Left cardiac atrium (tissue), 4 donors: ENCODE data around the gene AGTRAP. TPM values are rescaled to one million over a fixed set of nuclear protein-coding genes. Genes with fewer than 3 reads are reported as not detected.

ENCODE experiments used
- ATAC-seq, 2 donors: fragments of 200-7000 bp; cut with Tn5 transposase; one replicate each; pipeline ENCODE4 v1.9.1; 2020; ENCODE audit warnings: mild to moderate bottlenecking in 2 of 2, moderate library complexity in 2 of 2
- DNase-seq: peaks from one replicate; pipeline ENCODE4 v3.0.0-alpha.2; 2020
- intact Hi-C, 2 donors: fragments of 100-400 bp; cut with DNase I; formaldehyde crosslinking; loops; one replicate each; pipeline versions ENCODE4 v1.14.1 to v1.15.1; 2022 to 2023
- total RNA-seq, 2 donors: library from RNA; stranded (reverse); fragmentation: NEBNext Ultra II Directional; extraction: Animal tissue kit (Norgen Biotek cat#: 25700); gene quantifications; one replicate each; pipeline ENCODE4 v1.2.1, GENCODE V29; 2021
- donor health status: DM: no; HTN: yes; CAD: no.
- donor health status: DM: no; HTN: yes; CAD: no; lungs with severe emphysema.
- donor health status: DM: yes; HTN: yes; CAD: no.
- donor health status: Dilated cardiomyopathy.

The AGTRAP gene
- total RNA-seq, 2 donors from 2014 or later, result 25.4 to 25.7 TPM

- no peak for DNase-seq
- ATAC-seq, result peak in 1 of 2 donors; percentile 18
- intact Hi-C loops, result no loop called here
Measured at GRCh38 chr1:11729498-11730428, 6.2 kb upstream of the AGTRAP start.

- DNase-seq, result no peak
- ATAC-seq, result peak; percentile 50 to 59
- intact Hi-C loops, result no loop called here
Measured at GRCh38 chr1:11730429-11730891, 5.5 kb upstream of the AGTRAP start.

- DNase-seq (peak; percentile 78), ATAC-seq (peak; percentile 42 to 52)
- intact Hi-C loops, result no loop called here
Measured at GRCh38 chr1:11731691-11732283, 4.1 kb upstream of the AGTRAP start.

- ATAC-seq (no peak), DNase-seq (no peak)
- intact Hi-C loops, result no loop called here
Measured at GRCh38 chr1:11733306-11733705, 2.6 kb upstream of the AGTRAP start.

GRCh38 chr1:11735531-11735853 is 444 bp upstream of the AGTRAP start:
- no peak for DNase-seq
- ATAC-seq, result no peak
- intact Hi-C loops, result loop anchor here in 1 of 2 donors (5.0 kb wide), 1 partner anchor 47 kb away; no protein-coding TSS in a partner anchor

GRCh38 chr1:11736746-11737639 is 1.1 kb downstream of the AGTRAP start:
- peak; percentile 64 to 67 for ATAC-seq
- DNase-seq, result peak; percentile 79
- intact Hi-C loops, result loop anchor here in 1 of 2 donors (5.0 kb wide), 1 partner anchor 45 kb away; no protein-coding TSS in a partner anchor

- no peak for DNase-seq
- ATAC-seq, result no peak
- intact Hi-C loops, result loop anchor here in 1 of 2 donors (5.0 kb wide), 1 partner anchor 44 kb away; no protein-coding TSS in a partner anchor
Measured at GRCh38 chr1:11738096-11738495, 2.2 kb downstream of the AGTRAP start.

GRCh38 chr1:11738783-11739182 is 2.8 kb downstream of the AGTRAP start:
- DNase-seq, result no peak
- ATAC-seq, result no peak
- intact Hi-C loops, result loop anchor here in 1 of 2 donors (5.0 kb wide), 1 partner anchor 44 kb away; no protein-coding TSS in a partner anchor

- intact Hi-C loops, result no loop called here
- ATAC-seq, result no peak
- no peak for DNase-seq
Measured at GRCh38 chr1:11740258-11741192, 4.6 kb downstream of the AGTRAP start.

- intact Hi-C loops, result no loop called here
- no peak for DNase-seq
- ATAC-seq, result no peak
Measured at GRCh38 chr1:11741482-11741881, 5.5 kb downstream of the AGTRAP start.

GRCh38 chr1:11741919-11742558 is 6.1 kb downstream of the AGTRAP start:
- no peak for DNase-seq
- intact Hi-C loops, result no loop called here
- ATAC-seq, result no peak

GRCh38 chr1:11744287-11744686 is 8.4 kb downstream of the AGTRAP start:
- DNase-seq (no peak), ATAC-seq (no peak)
- intact Hi-C loops, result no loop called here

- intact Hi-C loops, result no loop called here
- ATAC-seq (no peak), DNase-seq (no peak)
Measured at GRCh38 chr1:11746092-11746491, 10.2 kb downstream of the AGTRAP start.

GRCh38 chr1:11746795-11747487 is 11.0 kb downstream of the AGTRAP start:
- ATAC-seq (peak; percentile 56 to 70), DNase-seq (no peak)
- intact Hi-C loops, result no loop called here

GRCh38 chr1:11748294-11749202 is 12.6 kb downstream of the AGTRAP start:
- DNase-seq (no peak), ATAC-seq (no peak)
- intact Hi-C loops, result no loop called here

GRCh38 chr1:11749203-11749689 is 13.3 kb downstream of the AGTRAP start:
- intact Hi-C loops, result no loop called here
- DNase-seq, result peak; percentile 63
- peak; percentile 44 to 66 for ATAC-seq
